T-helper 1 cell treated with Interleukin-12 subunit alpha and Interleukin-12 subunit beta and Interleukin-4 antibody, amounts not matched to agents 30 ng/mL and 1 ng/mL, for 36 hours (primary cell): ENCODE data around the gene PIEZO2. TPM values are rescaled to one million over a fixed set of nuclear protein-coding genes. Genes with fewer than 3 reads are reported as not detected.
"Not testable (repeated sequence)": the region's sequence is repeated elsewhere in the genome, so short reads cannot be mapped to it uniquely, and the experiment has no call there.

Experiments used
- intact Hi-C: fragments of 100-400 bp; cut with micrococcal nuclease; formaldehyde crosslinking; loops from one replicate; pipeline ENCODE4 v1.15.1; 2024
- total RNA-seq: library from RNA; stranded (reverse); gene quantifications from 2 replicates; pipeline ENCODE4 v1.2.3, GENCODE V29; 2022

The PIEZO2 gene
- total RNA-seq, 1 donor from 2014 or later: not detected

DNA sequence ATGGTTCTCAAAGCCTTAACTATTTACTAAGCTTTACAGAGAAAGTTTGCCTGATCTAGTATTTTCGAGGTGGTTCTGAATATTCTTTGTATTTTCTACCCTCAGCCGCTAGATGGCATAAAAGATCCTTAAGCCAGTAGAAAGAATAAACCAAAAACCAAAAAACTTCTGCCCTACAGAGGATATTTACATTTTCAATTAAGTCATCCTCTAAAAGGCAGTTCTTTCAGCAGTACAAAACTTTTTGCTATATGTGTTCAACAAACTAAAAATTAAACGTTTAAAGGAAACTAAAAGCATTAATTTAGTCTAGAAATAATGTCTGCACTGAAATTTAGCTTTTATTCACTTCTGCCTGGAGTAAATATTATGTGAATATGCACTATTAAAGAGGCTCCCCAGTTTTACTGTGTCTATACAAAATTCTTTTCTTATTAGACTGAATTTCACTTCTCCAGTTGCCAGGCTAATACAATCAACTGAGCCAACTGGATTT lies 297.5 kb downstream of the PIEZO2 start:
- intact Hi-C loops: loop anchor here (1.0 to 10.0 kb wide), 7 partner anchors 65 to 1185 kb away; no protein-coding TSS in a partner anchor

DNA sequence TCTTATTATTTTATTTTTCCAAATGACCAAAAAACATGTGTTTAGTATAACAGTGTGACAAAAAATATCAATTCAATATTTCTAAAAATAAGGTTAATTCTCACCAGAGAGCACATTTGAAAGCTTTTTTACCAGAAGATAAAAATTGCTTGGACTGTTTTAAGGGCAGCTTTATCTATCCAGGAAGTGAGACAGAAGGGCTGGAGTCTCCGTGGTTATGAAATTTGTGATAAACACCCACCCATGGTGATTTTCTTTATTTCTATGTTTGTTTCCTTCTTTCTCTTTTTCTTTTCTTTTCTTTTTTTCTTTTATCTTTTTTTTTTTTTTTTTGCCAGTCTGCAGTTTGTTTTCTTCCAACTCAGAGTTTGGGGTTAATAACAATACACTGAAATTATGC lies 298.5 kb downstream of the PIEZO2 start:
- intact Hi-C loops: loop anchor here (1.0 to 10.0 kb wide), 7 partner anchors 64 to 1186 kb away; no protein-coding TSS in a partner anchor

DNA sequence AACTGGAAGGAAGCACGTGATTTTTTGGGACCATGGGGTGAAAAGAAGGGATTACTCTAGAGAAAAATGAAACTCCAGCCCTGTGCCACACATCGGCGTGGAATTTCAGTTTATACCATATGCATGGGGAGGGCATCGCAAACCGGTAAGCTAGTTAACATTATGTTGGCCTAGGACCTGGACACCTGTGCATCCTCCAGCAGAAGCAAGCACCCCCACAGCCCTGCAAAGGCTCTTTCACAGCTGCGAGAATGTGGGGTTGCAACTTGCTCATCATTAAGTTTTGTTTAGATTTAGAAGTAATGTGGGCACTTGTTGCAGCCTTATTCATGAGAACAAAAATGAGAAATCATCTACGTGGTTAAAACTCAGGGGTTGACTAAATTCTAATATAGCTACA lies 299.2 kb downstream of the PIEZO2 start:
- intact Hi-C loops: loop anchor here (2.0 to 10.0 kb wide), 4 partner anchors 305 to 1187 kb away; no protein-coding TSS in a partner anchor

DNA sequence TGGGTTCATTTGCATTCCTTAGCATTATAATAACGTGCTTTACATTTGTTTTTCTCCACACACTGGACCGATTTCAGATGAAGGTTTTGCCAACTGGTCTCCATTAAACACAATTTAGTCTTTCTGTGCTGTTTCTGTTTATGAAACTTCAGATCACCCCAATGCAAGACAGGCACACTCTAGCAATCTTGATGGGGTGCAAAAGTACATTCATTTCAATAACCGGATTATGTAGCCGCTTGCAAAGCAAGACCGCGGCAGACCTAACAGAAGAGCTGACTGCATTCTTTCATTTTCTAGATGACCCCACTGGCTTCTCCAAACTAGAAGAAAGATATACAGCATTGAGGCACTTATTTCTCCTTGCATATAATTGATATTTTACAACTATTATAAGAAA lies 301.5 kb downstream of the PIEZO2 start:
- intact Hi-C loops: no loop called here

DNA sequence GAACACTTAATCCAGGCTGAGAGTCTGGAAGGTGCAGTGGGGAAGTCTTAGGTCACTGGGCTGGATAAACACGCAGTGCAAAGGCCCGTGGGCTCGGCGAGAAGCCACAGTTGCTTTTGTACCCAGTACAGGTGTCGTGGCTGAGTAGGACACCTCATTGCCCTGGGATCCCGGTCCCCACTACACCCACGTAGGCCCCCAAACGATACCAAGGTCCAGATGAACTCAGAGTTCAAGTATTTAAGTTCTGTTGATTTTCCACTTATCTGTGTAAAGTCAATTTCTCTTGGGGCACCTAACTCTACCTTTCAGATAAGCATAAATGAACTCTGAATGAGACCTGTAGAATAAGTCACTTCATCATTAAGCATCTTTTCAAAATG lies 302.0 kb downstream of the PIEZO2 start:
- intact Hi-C loops: no loop called here

DNA sequence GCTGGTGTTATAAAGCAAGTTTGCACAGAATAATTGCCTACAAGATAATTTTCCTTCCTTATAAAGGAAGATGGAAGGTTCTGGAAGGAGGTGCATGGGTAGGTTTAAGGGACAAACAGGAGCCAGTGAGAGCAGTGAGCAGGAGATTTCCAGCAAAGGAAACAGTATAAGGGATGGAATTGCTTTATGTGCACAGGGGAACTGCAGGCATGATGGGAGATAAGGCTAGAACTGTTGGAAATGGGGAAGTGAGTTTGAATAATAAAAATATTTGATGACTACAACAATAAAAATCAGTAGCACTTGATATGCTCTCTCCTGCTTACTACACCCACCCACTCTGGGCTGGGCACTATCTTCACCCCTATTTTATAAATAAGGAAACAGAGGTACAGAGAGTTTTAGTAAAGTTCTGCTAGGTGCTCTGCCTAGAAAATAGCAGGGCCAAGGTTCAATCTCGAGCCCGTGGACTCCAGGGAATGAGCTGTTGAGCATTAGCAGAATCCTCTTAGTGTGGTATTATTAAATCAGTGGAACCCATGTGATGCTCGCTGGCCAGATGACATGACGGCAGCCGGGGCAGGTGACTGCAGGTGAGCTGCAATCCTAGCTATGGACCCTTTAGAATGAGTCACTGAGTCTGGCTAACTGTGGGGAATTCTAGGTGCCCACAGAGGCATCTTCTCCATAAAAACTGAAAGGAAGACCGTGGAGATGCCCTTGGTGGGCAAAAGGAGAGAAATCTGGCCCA lies 302.5 kb downstream of the PIEZO2 start:
- intact Hi-C loops: no loop called here

DNA sequence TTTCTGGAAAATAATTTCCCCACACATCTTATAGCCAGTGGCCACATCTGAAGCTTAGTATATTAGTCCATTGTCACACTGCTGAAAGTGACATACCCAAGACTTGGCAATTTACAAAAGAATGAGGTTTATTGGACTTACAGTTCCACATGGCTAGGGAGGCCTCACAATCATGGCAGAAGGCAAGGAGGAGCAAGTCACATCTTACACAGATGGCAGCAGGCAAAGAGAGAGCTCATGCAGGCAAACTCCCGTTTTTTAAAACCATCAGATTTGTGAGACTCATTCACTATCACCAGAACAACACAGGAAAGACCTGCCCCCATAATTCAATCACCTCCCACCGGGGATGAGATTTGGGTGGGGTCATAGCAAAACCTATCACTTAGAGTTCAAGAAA lies 303.3 kb downstream of the PIEZO2 start:
- intact Hi-C loops: not testable (repeated sequence)

DNA sequence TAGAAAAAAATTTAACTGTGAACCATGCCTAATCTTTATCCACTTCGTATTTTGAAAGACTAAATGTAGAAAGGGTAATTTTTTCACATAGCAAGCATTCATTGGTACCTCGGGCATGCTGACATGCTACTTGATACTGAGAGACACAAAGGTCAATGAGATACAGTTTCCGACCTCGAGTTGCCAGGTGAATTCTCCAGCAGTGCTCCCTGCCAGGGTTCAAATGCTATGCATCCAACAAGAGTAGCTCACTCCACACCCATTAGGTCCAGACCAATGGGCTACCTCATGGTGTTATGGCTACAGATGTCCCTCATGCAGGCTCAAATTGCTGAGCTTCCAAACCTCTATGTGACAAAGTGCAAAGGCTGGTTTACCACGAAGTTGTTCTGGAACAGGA lies 305.8 kb downstream of the PIEZO2 start:
- intact Hi-C loops: no loop called here

DNA sequence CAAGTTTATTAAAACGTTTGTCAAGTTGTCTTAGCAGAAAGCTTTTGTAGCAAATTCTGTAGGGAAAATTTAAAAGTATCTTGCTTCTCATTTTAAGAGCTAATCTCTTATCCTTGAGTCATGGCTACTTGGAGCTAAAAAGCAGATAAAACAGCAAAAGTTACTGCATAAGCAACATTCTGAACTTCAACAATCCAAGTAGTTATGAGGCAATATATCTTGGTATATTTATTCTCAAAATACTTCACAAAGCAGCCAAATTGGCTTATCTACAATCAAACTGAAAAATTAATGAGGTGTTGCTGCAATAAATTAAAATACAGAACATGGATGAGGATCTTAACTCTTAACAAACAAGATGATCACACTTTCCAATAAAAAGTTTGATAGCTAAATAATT lies 306.5 kb downstream of the PIEZO2 start:
- intact Hi-C loops: no loop called here

DNA sequence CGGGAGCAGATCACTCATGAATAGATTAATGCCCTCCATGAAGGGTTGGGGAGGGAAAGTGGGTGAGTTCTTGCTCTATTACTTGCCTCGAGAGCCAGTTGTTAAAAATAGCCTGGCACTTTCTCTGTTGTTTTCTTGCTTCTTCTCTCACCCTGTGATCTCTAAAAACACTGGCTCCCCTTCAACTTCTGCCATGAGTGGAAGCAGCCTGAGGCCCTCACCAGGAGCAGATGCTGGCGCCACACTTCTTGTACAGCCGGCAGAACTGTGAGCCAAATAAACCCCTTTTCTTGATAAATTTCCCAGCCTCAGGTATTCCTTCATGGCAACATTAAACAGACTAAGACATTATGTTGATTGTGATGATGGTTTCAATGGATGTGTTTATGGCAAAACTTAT lies 307.0 kb downstream of the PIEZO2 start:
- intact Hi-C loops: no loop called here

DNA sequence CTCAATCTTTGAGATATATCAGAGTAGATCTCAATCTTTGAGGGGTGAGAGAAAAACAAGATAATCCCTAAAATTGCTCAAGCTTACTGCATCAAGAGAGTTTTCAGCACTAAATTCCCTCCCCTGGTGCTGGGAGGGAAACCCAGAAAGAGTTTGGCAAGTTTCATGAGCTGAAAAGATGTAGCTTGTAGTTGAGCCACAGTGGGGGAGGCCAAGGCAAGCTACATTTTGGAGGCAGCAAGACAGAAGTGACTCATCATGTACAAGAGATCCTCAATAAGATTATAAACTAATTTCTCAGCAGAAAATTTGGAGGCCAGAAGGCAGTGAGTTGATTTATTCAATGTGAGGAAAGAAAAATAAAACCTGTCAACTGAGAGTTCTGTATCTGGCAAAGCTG lies 308.2 kb downstream of the PIEZO2 start:
- intact Hi-C loops: no loop called here

DNA sequence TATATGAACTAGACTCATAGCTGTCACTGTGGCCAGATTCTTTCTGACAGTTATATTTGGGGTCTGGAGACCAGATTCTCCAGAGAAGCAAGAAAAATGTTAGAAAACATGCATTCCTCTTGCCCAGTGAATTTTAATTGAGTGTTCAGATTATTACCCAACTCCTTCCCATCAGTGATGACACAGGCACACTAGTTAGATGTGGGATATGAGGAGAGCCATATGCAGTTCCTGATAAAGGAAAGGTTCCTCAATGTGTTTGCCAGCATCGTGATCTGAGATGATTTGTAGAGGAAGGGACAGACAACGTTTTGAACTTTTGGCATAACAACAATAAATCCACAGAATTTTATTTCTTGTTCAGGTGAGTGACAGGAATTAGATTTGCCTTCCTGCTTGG lies 308.6 kb downstream of the PIEZO2 start:
- intact Hi-C loops: no loop called here

DNA sequence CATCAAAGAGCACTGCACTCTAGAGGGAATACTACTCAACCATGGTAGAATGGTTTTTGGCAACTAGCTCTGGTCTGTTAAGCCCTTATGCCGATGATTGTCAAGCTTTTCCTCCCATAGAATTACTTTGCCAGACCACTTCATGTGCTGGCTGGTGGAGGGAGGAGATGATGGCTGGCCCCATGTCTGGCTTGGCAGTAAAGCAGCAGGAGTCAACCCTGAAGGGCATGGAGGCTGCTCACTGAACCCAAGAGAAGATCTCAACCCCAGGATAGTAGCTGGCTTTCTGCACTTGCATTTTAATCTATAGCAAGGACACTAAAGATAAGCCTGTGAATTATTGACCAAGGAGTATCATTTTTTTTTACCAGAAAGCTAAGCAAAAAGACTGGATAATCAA lies 309.9 kb downstream of the PIEZO2 start:
- intact Hi-C loops: no loop called here

DNA sequence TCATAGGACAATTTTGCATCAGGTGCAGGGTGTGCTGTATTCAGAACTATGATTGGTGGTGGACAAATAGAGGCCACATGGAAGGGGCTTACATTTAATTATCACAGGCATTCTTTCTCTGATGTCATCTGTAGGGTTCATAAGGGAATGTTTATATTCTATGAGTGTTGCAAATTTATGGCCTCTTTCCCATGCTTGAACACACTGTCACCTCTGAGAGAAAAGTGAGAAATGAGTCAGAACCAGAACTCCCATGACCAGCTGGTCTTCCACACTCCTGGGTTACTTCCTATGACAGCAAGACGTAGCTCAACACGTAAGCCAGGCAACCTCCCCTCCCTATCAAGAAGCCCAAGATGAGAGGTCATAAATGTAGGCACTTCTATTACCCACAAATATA lies 310.8 kb downstream of the PIEZO2 start:
- intact Hi-C loops: no loop called here

DNA sequence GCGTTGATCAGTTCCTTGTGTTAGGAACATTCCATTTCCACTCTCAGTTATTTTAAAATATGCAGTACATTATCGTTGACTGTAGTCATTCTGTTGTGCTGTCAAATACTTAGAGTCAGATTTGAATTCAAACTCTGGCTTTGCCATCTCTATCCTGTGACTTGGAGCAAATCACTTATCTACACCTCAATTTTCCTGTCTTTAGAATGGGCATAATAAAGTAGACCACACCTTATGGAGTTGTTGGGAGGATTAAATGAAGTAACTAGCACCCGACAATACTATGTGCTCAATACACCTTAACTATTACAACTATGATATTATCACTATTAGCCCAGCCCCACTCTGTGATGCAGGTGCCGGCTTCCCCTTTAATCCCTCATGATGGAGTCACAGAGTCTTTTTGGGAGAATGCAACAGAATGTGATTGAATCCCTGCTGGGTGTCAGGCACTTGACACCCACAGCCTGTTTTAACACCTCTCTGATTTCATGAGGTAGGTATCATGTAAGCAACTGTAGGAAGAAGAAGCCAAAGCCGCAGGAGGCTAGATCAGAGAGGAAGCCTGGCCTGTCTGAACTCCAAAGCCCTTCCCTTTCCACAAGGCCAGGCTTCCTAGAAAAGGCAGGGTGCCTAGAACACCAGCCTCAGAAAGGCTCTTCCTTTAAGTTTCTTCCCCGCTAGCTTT lies 315.1 kb downstream of the PIEZO2 start:
- intact Hi-C loops: no loop called here

DNA sequence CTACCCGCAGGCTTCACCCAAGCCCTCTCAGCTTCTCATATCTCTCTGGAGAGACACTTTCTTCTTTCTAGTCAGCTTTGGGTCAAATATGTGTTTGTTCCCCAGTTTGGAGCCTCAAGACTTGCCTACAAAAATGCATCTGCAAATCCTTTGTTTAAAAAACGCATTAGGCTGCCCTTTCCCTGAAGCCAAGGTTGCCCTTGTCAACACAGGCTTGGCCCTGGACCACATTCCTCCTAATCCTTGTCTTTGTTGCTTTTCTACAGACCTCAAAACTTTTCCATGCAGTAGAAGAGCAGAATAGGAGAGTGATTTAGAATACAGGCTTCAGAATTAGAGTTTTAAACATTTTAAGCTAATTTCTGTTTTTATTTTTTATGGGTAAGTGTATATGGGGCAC lies 315.7 kb downstream of the PIEZO2 start:
- intact Hi-C loops: no loop called here

DNA sequence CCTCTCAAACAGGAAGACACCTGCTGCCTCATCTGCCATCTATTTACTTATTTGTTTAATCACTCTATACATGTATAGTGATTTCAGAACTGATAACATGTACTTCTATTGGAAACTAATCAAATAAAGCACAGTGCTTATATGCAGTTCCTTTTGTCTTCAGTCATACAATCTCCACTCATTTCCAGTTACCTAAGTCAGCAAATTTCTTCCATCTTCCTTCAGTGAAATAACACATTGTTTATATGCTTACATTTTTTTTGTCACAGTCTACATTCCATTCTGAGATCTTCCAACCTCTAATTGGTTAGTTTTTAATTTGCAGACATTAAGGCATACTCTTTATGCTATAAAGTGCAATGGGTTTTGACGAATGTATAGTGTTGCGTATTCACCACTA lies 323.0 kb downstream of the PIEZO2 start:
- intact Hi-C loops: no loop called here

DNA sequence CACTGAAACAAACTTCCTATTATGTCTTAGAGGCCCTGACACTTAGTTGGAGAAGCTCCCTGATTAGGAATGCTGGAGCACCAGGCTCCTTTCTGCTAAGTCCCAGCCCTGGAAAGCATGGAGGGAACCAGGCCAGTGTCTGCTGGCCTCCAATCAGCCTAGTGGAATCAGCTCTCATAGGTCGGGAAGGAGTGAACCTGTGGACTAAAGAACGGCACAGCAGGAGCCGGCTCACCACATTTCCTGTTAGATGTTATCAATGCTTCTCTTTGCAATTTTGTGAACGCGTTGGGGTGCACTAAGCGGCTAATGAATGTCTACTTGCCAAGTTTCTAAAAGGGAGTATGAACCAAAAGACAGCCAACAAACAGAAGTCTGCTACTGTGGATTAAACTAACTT lies 326.9 kb downstream of the PIEZO2 start:
- intact Hi-C loops: no loop called here

DNA sequence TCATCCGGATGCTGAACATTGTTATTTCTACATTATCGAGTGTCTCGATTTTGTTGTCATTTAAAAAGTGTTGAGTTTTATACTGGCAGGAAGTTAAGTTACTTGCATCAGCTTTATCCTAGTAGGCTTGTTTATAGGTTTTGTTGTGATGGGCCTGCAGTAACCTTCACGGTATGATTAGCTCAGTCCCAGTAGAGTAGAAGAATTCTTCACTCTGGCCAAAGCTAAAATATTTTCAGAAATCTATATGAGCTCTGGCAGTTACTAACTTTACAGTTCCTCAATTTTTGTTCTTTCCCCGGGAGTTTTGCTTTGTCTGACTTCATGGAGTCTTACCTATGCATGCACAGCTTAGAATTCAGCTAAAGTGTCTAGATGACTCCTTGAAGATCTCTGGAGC lies 328.7 kb downstream of the PIEZO2 start:
- intact Hi-C loops: no loop called here

DNA sequence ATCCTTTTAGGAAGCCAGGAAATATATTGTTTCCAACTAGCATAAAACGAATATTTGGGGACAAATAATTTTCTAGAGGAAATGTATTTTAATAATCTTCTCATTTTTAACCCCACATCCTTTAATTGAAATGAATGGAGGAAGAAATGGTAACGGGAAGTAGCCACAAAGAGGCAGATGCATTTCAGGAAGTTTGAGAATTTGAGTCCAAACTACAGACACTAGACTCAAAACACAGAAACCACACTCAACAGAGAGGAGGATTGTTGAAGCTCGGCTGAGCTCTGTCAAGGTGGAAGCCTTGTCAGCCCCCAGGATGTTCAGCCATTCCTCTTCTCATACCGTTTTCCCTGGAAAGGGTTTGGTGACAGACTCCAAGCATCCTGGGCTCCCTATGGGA lies 335.0 kb downstream of the PIEZO2 start:
- intact Hi-C loops: no loop called here

DNA sequence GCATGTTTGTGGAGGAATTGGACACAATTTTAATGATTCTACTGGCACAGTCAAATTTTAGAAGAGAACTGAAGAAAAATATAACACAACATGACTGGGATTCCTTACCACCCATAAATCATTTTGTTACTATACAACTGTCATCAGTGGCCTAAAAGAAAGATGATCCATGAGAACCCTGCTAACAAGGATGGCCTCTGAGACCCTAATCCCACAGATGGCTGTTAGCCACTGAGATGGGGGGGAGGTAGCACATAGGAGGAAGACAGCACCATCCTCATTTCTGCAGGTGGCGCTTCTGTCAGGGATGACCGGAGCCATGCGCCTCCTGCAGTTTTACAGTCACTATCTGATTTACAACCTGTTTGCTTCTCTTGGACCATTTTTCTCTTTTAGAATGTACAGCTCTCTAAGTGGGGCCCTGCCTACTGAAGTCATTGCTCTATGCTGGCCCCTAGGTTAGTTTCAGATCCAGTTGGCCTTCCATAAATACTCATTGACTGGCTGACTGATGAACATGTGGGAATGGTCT lies 343.7 kb downstream of the PIEZO2 start:
- intact Hi-C loops: no loop called here

DNA sequence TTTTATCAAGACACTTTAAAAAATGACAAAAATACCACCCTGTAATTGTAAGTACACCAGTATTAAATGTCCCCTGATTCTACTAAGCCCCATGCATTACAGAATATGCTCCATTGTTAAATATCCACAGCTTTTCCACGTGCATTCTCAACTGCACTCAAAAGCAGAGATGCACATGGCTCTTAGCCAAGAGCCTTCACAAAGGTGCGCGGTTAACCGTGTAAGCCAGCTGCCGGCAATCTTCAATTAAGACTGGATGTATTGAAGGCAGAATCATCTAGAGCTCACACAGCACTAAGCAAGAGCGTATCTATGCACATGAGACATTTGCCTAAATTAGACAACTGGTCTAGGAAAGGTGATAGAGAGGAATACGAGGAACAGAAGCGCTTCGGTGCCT lies 345.2 kb downstream of the PIEZO2 start:
- intact Hi-C loops: no loop called here
